Thyroid gland (tissue), 4 donors: Measurements from ENCODE around the gene ADAMTSL2.

Experiments used
- CTCF ChIP-seq, 6 experiments: fragments of 200-600 bp in 3 of 6; fragments of 450-650 bp in 3 of 6; sonication (generic) in 3 of 6; IDR thresholded peaks; one replicate each; pipeline ENCODE4 v1.5.1; 2016 to 2019; ENCODE audit warnings: antibody characterized with exemption in 6 of 6, mild to moderate bottlenecking in 2 of 6, inconsistent platforms in 1 of 6, moderate library complexity in 1 of 6
- POLR2A ChIP-seq, 2 donors: fragments of 450-650 bp; IDR thresholded peaks; one replicate each; pipeline ENCODE4 v1.6.1; 2017; ENCODE audit warnings: antibody characterized with exemption in 2 of 2, mild to moderate bottlenecking in 2 of 2, moderate library complexity in 1 of 2

DNA sequence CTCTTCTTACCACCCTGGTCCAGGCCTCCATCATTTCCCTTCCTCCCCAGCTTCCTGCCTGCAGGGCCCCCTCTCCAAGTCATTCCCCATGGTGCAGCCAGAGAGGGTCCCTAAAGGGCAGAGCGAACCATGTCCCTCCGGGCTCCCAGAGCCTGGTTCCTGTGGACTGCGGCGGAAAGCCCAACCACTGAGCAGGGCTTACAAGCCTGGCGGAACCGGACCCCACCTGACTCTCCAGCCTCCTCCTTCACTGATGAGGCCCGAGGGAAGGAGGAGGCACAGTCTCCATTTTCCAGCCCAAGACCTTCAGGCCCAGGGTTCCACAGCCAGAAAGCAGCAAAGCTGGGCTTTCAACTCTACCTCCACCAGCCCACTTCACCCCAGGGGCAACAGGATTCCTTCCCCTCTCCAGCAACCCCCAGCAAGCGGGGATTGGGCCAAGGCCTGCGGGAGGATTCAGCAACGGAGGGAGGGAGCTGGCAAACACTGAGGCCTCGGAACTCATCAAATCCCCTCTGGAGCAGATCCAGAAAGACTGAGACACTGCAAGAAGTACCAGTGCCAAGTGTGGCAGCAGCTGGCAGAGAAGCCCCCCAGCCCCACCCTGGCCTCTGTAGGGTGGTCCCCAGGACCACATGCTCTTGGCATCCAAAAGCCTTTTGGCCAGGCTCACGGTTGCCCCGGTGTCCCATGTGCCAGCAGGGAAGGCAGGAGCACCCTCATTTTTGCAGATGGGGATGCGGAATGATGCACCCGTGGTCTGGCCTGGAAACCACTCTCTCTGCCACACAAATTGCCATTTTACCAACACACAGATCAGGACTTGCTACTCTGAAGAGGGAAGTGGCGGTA is 71.6 kb downstream of the ADAMTSL2 start:
- no peak for TF ChIP-seq CTCF (IDR thresholded peaks at IDR 0.05)
- TF ChIP-seq POLR2A (IDR thresholded peaks at IDR 0.05), result no peak
